Natural killer cell treated with Interleukin-12 subunit alpha and Interleukin-12 subunit beta and Interleukin-15 and Interleukin-18, amount 100 ng/mL, for 72 hours (primary cell): ENCODE measurements around the gene RNASEL. TPM values are rescaled to one million over a fixed set of nuclear protein-coding genes. Genes with fewer than 3 reads are reported as not detected.
"Not testable (repeated sequence)": the region's sequence is repeated elsewhere in the genome, so short reads cannot be mapped to it uniquely, and the experiment has no call there.

ENCODE experiments used
- ATAC-seq, 2 donors: fragments of 150-1000 bp; cut with Tn5 transposase in 1 of 2; sonication (Bioruptor Pico), chemical (Tn5 transposase) in 1 of 2; 2 replicates each; pipeline ENCODE4 v1.10.0; 2021
- DNase-seq: peaks from one replicate; pipeline ENCODE4 v3.0.0; 2022; ENCODE audit warnings: low spot score
- H3K27ac Mint-ChIP-seq, 2 donors: 1 replicate in 1 of 2; 2 replicates in 1 of 2; pipeline ENCODE4 v1.8.0; 2022; ENCODE audit warnings: mixed read lengths in 2 of 2, mild to moderate bottlenecking in 1 of 2, moderate library complexity in 1 of 2
- H3K27me3 Mint-ChIP-seq, 2 donors: 1 replicate in 1 of 2; 2 replicates in 1 of 2; pipeline ENCODE4 v1.8.0; 2022; ENCODE audit warnings: mixed read lengths in 2 of 2
- H3K36me3 Mint-ChIP-seq: one replicate; pipeline ENCODE4 v1.8.0; 2022; ENCODE audit warnings: mixed read lengths
- H3K4me1 Mint-ChIP-seq, 2 donors: 1 replicate in 1 of 2; 2 replicates in 1 of 2; pipeline ENCODE4 v1.8.0; 2022; ENCODE audit warnings: low read depth in 2 of 2, mixed read lengths in 2 of 2, mild to moderate bottlenecking in 1 of 2
- H3K4me3 Mint-ChIP-seq: one replicate; pipeline ENCODE4 v1.8.0; 2022; ENCODE audit warnings: mixed read lengths
- H3K9me3 Mint-ChIP-seq: 2 replicates; pipeline ENCODE4 v1.8.0; 2022; ENCODE audit warnings: mixed read lengths
- total RNA-seq, 2 donors: library from RNA; stranded (reverse); gene quantifications; one replicate each; pipeline ENCODE4 v1.2.3, GENCODE V29; 2022

Gene RNASEL
- total RNA-seq, 2 donors from 2014 or later = 3.0 to 5.1 TPM

- H3K4me3 Mint-ChIP-seq = no peak overlapping the region
- no peaks in the 10 kb centered on the region for H3K9me3 Mint-ChIP-seq
- no peak overlapping the region for H3K27ac Mint-ChIP-seq
- H3K27me3 Mint-ChIP-seq = peaks cover 21 to 33% of the 10 kb centered on the region in 2 donors
- H3K36me3 Mint-ChIP-seq = no peaks in the 10 kb centered on the region
- peaks cover 0 to 4% of the 10 kb centered on the region in 2 donors for H3K4me1 Mint-ChIP-seq
- ATAC-seq = no peak
- no peak for DNase-seq
These were observed 28.6 kb downstream of the RNASEL start for GRCh38 chr1:182560392-182560984.

GRCh38 chr1:182556279-182556678, 32.8 kb downstream of the RNASEL start:
- Mint-ChIP-seq H3K36me3 (no peaks in the 10 kb centered on the region), H3K27me3 (peaks cover 19 to 23% of the 10 kb centered on the region in 2 donors), H3K4me1 (no peaks in the 10 kb centered on the region), H3K4me3 (no peak overlapping the region), H3K9me3 (peaks cover 4% of the 10 kb centered on the region), H3K27ac (no peak overlapping the region)
- no peak for DNase-seq
- no peak for ATAC-seq

DNA sequence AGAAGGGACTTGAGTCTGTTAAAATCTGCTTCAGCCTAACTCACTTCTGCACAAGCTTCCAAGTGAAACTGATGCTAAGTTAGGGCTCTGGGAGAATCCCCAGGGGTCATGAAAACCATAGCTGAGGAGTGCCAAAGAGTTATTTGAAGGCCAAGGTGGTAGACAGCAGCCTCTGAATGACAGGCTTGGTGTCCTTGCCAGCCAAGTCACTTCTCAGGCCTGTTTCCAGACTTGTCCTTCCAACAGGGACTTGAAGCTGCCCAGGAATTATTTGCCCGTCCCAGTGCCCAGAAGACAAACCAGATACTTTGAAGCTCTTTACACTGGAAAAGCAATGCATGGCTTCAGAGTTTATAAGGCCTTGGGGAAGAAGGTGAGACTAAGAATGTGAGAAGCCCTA, 33.6 kb downstream of the RNASEL start:
- no peaks in the 10 kb centered on the region for H3K36me3 Mint-ChIP-seq
- H3K9me3 Mint-ChIP-seq = peaks cover 4% of the 10 kb centered on the region
- ATAC-seq (no peak), DNase-seq (no peak)
- H3K27ac Mint-ChIP-seq = no peak overlapping the region
- peaks cover 19 to 22% of the 10 kb centered on the region in 2 donors for H3K27me3 Mint-ChIP-seq
- H3K4me1 Mint-ChIP-seq = no peaks in the 10 kb centered on the region
- no peak overlapping the region for H3K4me3 Mint-ChIP-seq

DNA sequence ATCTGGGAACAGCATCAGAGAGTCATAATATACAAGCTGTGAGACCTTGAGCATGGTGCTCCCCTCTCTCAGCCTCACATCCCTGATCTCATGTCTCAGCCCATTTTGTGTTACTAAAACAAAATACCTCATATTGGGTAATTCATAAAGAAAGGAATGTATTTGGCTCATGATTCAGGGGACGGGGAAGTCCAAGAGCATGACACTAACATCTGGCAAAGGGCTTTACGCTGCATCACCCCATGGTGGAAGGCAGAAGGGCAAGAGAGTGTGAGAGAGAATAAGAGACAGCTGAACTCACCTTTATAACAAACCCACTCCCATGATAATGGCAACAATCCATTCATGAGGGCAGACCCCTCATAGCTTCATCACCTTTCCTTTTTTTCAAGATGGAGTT, 36.5 kb downstream of the RNASEL start:
- H3K27me3 Mint-ChIP-seq = peaks cover 7 to 8% of the 10 kb centered on the region in 2 donors
- no peak for ATAC-seq
- no peaks in the 10 kb centered on the region for H3K36me3 Mint-ChIP-seq
- no peak overlapping the region for H3K27ac Mint-ChIP-seq
- peaks cover 4% of the 10 kb centered on the region for H3K9me3 Mint-ChIP-seq
- H3K4me1 Mint-ChIP-seq = no peaks in the 10 kb centered on the region
- no peak for DNase-seq
- H3K4me3 Mint-ChIP-seq = no peak overlapping the region

DNA sequence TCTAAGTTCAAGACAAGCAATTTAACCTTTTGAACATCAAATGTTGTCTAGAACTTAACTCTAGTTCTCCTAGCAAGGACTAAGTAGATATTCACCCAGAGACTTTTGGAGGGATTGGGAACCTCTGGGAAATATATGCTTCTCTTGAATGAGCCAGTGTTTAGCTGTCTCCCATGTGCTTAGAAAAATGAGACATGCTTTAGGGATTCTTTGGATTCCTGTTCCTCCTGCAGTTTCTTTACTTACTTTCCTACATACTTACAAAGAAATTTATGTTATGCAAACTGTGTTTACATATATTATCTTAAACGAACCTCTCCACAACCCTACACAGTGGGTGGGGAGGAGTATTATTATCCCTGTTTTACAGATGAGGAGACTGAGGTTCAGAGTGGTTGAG, 39.2 kb downstream of the RNASEL start:
- Mint-ChIP-seq H3K27ac (no peak overlapping the region), H3K4me3 (no peak overlapping the region), H3K4me1 (no peaks in the 10 kb centered on the region), H3K9me3 (peaks cover 4% of the 10 kb centered on the region), H3K27me3 (peaks cover 18 to 23% of the 10 kb centered on the region in 2 donors), H3K36me3 (no peaks in the 10 kb centered on the region)
- DNase-seq (no peak), ATAC-seq (no peak)

DNA sequence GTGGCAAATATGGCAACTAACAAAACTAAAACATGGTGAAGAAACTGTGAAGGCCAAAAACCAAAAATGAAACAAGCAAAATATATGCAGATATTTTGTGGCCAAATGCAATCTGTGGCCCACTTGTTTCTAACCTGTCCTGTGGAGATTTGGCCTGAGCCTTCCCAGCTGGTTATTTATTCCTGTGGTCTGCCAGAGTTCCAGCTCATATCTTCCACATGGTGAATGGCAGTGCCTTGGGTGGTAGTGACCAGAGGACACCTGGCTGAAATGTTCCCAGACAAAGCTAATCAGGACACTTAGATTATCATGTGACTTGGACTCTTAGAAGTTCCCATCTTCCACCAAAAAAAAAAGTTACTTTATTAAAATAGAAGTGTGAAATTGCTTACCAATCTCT, 39.7 kb downstream of the RNASEL start:
- no peak for ATAC-seq
- no peak for DNase-seq
- Mint-ChIP-seq H3K9me3 (peaks cover 4% of the 10 kb centered on the region), H3K27me3 (peaks cover 21 to 27% of the 10 kb centered on the region in 2 donors), H3K4me1 (no peaks in the 10 kb centered on the region), H3K4me3 (no peak overlapping the region), H3K27ac (no peak overlapping the region), H3K36me3 (no peaks in the 10 kb centered on the region)

DNA sequence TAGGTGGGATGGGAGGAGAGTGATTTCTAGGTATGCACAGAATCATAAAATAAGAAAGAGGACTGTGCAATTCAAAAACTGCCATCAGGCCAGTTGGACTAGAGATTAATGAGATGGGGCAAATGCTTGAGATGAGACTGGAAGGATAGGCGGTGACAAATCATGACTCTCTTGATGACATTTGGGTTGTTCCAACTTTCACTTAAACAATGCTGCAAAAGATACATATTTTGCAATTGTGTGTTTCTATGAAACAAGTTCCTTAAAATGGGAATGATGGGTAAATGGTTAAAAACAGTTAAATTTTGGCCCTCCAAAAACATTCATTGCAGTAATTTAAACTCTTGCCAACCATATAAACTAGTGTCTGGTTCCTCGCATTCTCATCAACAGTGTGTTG, 55.2 kb downstream of the RNASEL start:
- H3K9me3 Mint-ChIP-seq = no peaks in the 10 kb centered on the region
- H3K36me3 Mint-ChIP-seq = no peaks in the 10 kb centered on the region
- ATAC-seq = no peak
- H3K4me3 Mint-ChIP-seq = no peak overlapping the region
- H3K27ac Mint-ChIP-seq = no peak overlapping the region
- peaks cover 12 to 30% of the 10 kb centered on the region in 2 donors for H3K27me3 Mint-ChIP-seq
- H3K4me1 Mint-ChIP-seq = no peaks in the 10 kb centered on the region
- no peak for DNase-seq

DNA sequence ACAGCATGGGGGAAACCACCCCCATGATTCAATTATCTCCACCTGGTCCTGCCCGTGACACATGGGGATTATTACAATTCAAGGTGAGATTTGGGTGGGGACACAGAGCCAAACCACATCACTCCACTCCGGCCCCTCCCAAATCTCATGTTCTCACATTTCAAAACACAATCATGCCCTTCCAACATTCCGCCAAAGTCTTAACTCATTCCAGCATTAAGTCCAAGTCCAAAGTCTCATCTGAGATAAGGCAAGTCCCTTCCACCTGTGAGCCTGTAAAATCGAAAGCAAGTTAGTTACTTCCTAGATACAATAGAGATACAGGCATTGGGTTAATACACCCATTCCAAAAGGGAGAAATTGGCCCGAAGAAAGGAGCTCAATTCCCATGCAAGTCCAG, 60.9 kb downstream of the RNASEL start:
- not testable (repeated sequence) for DNase-seq, H3K4me1 Mint-ChIP-seq, ATAC-seq, H3K27ac Mint-ChIP-seq, H3K4me3 Mint-ChIP-seq, H3K9me3 Mint-ChIP-seq
- Mint-ChIP-seq H3K36me3 (peaks cover 26% of the 10 kb centered on the region), H3K27me3 (peaks cover 13 to 48% of the 10 kb centered on the region in 2 donors)

DNA sequence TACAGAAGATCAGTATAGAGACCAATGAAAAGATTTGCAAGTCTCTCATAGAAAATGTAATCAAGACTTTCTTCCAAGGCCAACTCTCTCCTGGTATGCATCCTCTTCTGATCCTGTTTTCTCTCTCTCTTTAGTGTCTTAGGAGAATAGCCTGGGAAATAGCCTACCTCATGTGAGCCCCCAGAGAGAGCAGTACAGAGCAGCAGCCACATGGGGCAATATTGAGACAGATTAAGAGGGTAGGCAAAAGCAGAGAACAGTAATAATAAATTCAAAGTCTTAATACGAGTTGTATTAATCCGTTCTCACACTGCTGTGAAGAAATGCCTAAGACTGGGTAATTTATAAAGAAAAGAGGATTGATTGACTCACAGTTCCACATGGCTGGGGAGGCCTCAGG, 61.4 kb downstream of the RNASEL start:
- peaks cover 8% of the 10 kb centered on the region for H3K9me3 Mint-ChIP-seq
- H3K4me1 Mint-ChIP-seq = no peaks in the 10 kb centered on the region
- ATAC-seq (no peak), DNase-seq (no peak)
- H3K27me3 Mint-ChIP-seq = peaks cover 13 to 53% of the 10 kb centered on the region in 2 donors
- H3K27ac Mint-ChIP-seq = no peak overlapping the region
- H3K36me3 Mint-ChIP-seq = peaks cover 26% of the 10 kb centered on the region
- no peak overlapping the region for H3K4me3 Mint-ChIP-seq

- ATAC-seq (no peak), DNase-seq (no peak)
- peaks cover 30% of the 10 kb centered on the region for H3K36me3 Mint-ChIP-seq
- peaks cover 8% of the 10 kb centered on the region for H3K9me3 Mint-ChIP-seq
- no peaks in the 10 kb centered on the region for H3K4me1 Mint-ChIP-seq
- peaks cover 16 to 60% of the 10 kb centered on the region in 2 donors for H3K27me3 Mint-ChIP-seq
- no peak overlapping the region for H3K27ac Mint-ChIP-seq
- no peak overlapping the region for H3K4me3 Mint-ChIP-seq
These were observed 63.7 kb downstream of the RNASEL start for GRCh38 chr1:182525342-182525741.

Other genes with a start within 250 kb of the RNASEL start
- gene GLUL, start 197.5 kb downstream of the RNASEL start, total RNA-seq = 100 to 1,000 TPM in 1 of 2 donors, 10 to 100 TPM in 1; 85.5 to 136 TPM
- gene TEDDM1, start 188.6 kb downstream of the RNASEL start, total RNA-seq = not detected
- not detected for gene RGSL1, start 139.1 kb downstream of the RNASEL start, total RNA-seq
- 100 to 1,000 TPM in 1 of 2 donors, 10 to 100 TPM in 1; 33.0 to 102 TPM for gene RGS16, start 15.1 kb upstream of the RNASEL start, total RNA-seq
- not detected for gene RGS8, start 95.3 kb upstream of the RNASEL start, total RNA-seq
- 1 to 10 TPM; 3.4 to 5.3 TPM for gene NPL, start 200.5 kb upstream of the RNASEL start, total RNA-seq